Activated naive CD4-positive, alpha-beta T cell treated with Interleukin-2 at 50 U/mL for 16 hours (primary cell): ENCODE measurements around the gene RTN4R.
"Not testable (repeated sequence)": the region's sequence is repeated elsewhere in the genome, so short reads cannot be mapped to it uniquely, and the experiment has no call there.

ENCODE experiments used
- DNase-seq: peaks from one replicate; pipeline ENCODE4 v3.0.0-alpha.2; 2020

The RTN4R gene

DNA sequence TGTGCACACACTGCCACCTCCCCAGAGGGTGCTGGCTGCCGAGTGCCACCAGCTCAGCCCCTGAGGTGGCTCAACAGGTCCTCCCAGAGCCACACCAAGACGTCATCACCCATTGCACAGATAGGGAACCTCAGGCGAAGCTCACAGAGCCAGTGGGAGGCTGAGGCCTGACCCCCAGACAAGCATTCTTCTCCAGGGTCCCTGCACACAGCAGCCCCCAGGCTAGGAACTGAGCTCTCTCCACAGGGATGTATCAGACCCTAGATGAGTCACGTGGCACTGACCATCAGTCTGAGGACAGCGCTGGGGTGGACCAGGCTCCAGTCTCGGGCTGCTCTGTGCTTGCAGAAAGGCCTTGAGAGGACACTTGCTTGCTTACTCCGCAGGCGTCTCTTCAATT is 1.6 kb upstream of the RTN4R start:
- not testable (repeated sequence) for DNase-seq

DNA sequence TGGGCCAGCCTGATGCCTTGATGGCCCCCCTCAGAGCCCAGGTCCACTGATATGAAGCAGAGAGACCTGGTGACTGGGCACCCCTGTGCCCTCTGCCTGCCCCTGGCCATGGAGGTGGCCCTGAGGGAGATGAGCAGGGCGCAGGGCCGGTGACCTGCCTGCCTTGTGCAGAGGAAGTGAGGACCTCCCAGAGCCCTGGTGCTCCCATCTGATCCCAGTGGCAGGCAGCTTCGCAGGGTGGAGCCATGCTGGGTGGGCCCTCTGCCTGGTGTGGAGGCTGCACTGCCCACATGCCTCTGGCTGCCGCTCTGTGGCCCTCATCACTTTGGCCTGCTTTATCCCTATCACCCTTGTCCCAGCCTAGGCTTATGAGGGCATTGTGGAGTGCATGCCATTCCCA is 1.1 kb upstream of the RTN4R start:
- not testable (repeated sequence) for DNase-seq

DNA sequence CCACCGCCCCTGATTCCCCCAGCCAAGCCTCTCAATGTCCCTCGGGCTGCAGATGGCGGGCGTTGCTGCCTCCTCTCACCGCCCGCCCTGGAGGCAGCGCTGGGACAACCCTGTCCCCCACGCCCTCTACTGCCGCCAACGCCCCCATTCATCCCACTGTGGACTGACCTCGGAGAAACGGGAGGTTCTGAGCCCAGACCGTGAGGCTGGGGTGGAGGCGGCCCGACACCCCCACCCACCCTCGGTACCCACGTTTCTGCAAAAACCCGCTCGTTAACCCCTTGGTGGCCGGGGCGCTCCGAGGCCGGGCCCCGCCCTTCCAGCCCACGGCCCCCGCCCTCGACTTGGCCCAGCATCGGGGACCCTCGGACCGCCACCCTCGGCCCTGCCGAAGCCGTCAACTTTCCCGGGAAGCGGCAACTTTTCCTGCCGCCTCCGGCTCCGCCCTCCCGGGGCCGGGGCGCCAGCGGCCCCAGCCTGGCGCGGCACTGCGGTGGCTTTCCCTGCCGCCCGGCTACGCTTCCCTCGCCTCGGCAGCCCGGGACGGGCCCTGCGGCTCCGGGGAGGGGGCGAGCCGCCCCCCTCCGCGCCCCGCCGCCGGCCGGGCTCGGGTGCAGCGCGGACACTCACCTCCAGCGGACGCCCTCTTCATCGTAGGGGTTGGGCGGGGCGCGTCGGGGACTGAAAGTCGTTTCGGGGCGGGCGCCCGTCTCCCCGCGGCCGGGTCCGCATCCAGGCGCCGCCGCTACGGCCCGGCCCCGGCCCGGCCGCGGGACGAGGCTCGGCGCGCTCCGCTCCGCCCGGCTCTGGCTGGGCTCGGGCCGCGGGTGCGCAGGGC is 458 bp downstream of the RTN4R start:
- peak; percentile 16 for DNase-seq

DNA sequence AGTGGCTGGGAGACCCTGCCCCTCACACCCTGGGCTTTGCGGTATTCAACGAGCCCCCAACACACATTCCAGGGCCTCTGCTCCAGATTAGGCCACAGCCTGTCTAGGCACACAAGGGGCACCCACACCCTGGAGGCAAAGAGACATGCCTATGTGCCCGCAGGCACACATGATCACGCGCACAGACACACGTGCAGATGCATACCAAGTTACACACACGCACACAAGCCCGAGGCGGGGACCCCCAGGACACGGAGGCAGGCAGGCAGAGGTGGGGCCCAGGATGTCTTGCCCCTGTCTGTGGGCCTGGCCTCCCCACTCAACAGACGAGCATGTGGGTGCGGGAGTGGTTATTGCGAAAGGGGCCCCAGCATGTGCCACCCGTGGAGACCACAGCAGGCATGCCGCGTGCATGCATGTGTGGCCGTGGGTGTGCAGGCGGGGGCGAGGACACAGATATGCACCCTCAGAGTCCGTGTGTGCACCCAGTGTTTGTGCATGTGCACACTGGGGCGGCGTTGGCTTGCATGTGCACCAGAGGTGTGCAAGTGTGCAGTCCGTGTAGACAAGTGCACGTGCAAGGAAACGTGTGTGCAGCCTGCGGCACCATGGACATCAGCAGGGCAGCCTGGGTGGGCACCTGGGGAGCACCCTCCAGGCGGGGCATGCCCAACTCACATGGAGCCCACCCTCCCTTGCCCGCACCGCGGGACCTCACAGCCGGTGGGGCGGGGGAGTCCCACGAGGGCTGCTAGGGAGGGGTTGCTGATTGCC is 1.3 kb downstream of the RTN4R start:
- not testable (repeated sequence) for DNase-seq

DNA sequence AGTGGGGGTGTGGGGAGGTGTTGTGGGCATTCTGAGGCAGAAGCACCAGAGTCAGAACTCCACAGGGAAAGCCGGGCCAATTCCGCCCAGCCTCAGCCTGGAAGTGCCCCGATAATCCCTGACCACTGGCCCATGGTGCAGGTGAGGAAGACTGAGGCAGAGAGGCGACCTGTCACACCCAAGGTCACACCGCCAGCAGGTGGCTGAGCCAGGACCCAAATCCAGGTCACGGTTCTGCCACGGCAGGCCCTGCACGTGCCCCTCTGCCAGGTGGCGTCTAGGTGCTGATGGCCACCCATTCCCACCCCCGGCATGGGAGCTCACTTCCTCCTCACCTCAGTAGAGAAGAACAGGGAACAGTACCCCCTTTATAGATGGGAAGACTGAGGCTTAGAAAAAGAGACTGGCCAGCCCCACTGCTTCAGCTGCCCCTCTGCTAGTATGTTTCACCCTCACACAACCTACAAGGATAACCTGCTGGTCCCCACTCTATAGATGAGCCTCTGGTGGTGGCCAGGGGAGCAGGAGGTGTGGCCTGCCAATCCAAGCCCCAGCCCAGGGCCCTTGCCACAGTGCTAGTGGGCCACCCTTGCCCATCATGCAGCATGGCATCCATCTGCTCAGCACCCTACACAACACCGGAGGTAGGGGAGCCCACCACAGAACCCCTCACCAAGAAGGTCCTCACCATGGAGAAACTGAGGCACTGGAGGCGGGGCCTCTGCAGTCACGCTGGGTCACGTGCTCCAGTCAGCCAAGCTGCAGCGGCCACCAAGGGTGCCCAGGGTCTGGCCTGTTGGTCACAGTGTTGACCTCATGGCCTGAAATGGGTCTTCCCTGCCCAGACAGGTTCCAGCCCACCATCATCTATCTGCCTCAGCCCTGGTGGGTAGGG is 2.1 kb downstream of the RTN4R start:
- not testable (repeated sequence) for DNase-seq

DNA sequence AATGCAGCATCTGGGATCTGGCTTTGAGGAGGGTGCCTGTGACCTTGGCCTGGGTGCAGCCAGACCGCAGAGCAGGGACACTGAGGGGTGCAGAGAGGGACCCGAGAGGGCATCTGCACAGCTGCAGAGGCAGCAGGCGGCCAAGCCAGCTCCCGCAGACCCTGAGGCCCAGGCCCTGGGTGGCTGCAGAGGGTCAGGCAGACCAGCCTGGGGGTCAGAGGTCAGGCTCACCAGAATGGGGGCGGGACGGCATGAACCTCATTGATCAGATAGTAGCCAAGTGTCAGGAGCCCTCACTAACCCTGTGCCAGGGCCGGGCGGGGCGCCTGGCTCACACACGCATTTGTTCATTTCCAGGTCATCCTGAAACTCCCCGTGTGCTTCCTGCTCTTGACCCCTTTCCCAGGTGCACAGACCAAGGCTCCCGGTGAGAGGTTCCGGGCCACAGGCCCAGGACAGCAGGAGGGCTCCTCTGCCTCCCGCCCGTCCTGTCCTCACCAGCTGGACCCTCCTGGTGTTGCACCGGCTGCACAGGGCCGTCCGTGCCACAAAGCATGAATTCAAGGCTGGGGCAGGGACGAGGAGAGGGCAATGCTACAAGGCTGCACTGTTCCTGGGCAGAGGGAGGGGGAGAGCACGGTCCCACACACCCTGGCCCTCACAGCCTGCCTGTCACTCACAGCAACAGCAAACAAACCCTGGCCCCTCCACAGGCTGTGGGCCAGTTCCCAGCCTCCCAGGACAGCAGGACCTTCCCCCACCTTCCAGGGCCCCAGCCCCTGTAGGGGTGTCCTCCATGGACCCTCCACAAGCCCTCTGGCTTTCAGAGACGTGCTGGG is 3.3 kb downstream of the RTN4R start:
- no peak for DNase-seq

DNA sequence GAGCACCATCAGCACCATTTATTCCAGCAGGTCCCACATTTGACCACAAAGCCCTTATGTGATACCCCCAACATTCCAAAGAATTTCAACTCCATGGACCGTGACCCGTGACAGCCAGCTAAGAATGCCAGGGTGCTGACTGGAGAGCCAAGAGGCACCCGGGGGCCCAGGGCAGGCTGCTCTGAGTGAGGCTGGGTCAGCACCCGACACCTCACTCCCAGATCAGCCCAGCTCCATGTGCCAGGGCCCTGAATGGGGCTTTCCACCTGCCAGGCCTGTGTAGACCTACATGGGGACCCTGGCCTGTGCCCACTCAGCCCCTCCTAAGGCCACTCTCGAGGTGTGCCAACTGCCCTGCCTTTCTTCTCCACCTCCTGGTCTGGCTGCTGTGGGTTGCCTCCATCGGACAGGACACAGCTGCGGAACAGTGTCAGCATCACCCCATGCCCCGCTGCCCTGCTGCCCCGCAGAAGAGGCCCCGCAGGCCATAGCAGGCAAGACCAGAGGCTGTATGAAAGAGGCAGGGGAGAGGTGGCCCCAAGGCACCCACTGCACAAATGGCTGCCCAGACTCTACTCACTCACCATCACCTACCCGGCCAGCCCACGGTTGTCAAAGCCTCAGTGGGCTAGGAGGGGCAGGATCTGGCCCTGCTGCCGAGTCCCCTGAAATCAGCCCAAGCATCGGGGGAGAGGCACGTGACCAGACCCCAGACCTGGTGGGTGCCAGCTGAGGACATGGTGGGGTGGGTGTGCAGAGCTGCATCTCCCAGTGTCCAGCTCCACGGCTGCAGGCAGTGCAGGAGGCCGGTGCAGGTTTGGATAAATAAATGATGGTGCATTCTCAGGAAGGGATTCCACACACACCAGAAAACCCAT is 4.5 kb downstream of the RTN4R start:
- DNase-seq = not testable (repeated sequence)

DNA sequence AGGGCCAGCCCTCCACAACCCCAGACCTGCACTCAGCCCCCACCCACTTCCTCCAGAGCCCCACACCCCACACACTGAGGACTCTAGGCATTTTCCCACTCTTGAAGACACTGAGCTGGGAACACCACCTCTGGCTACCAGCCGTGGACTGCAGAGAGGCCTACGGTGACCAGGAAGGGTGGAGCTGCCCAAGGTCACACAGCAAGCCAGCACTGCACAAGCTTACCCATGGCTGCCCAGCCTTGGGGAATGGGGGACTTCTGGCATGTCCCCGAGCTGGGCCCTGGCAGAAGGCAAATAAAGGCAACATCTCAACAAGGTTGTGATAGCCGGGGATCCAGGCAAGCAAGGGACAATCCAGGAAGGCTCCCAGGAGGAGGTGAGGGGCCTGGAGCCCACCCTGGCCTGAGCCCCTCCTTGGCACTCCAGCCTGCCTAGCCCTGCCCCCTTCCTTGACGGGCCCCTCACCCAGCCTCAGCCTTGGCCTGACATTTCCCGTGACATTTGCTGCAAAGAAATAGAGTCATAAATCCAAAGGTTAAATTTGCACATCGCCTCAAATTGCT is 5.5 kb downstream of the RTN4R start:
- no peak for DNase-seq

DNA sequence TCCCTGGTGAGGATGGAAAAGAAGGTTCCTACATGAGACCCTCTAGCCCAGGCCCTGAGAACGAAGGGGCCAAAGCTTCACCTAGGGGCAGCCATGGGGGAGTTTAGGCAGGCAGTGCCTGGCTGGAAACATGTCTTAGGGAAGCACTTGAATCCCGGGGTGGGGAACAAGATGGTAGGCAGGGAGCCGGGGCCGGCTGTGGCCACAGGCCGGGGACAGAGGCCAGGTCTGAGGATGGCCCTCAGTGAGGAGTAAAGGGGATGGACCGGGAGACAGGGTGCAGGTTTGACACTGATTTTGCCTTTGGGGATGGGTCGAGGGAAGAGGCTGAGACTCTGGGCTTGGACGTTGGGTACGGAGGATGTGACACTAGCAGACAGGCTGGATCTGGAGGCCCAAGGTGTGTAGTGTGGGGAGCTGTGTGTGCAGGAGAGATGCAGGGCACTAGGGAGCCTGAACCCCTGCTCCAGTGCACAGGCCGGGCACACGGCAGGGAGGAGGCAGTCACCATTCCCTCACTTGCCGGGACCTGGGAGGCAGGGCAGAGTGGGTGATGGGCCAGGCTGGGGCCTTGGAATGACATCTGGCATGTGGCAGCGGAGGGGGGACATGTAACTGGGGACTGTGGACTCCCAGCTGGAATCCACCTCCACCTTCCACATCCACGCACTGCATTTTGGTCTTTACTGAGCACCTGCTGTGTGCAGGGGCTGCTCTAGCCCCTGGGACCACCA is 6.1 kb downstream of the RTN4R start:
- no peak for DNase-seq

DNA sequence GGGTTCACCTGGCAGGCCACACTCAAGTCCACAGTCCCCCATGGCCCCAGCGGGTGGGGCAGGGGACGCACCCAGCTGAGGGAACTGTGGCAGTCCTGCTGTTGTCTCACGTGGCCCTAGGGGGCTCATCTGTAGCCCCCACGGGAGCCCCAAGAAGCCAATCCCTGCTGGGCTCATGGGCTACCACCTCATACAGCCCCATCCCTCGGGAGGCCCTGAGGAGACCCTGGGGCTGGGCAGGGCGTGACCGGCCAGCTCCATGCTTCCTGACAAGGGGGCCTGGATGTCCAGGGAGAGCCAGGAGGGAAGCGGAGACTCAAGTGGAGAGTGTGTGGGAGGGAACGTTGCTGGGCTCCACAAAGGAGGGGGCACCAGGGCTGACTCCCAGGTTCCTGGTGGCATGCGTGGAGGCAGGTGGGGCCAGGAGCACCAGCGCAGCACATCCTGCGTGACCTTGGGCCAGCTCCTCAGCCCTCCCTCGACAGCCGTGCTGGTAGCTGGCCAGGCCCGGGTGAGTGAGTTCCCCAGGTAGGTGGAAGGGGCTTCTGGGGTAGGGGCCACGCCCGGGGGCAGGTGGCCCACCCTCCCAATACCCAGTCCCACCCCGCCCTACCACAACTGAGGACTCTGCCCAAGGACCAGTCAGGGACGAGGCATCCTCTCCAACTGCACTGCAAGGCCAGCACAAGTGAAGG is 7.9 kb downstream of the RTN4R start:
- DNase-seq = no peak

DNA sequence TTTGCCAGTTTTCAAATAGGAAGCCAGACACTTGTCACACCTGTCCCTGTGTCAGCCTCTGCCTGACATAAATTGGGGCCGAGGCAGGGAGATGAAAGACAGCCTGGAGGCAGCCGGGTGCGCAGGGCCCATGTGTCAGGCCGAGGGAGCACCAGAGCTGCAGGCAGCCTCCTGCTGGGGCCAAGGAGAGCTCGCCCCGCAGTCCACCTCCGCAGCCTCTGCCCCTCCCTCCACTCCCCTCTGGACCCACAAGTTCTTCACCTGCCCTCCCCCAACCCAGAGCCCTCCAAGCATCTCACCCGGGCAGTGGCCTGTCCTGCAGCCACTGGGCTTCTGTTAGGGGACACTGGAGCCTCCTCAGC is 8.8 kb downstream of the RTN4R start:
- no peak for DNase-seq

DNA sequence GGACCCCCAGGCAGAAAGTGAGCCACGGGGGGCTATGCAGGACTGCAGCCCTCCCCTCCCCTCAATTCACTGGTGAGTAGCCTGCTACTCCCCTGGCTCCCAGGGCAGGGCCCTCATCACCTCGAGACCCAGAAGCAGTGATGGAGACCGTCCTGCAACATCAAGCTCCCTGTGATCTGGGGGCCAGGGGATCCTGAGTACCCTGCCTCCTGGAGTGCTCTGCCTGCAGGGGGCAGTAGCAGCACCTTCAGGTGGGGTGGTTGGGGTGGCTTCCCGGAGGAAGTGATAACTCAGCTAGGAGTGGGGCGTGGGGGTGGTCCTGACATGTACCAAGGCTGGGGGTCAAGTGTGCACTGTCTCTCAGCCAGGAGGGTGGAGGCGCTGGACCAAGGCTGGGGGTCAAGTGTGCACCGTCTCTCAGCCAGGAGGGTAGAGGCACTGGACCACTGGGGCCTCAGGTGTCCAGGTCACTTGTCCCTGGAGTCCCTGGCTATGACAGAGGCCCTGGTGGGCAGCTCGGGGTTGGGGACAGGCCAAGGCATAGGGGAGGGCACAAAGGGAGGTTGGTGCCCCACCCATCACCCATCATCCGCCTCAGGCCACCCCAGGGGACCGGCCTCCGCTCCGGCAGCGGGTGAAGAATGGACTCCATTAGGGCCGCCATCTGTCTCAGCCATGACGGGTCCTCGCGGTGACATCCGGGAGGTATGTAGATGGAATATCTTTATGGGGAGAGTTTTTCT is 9.4 kb downstream of the RTN4R start:
- peak; percentile 20 for DNase-seq

DNA sequence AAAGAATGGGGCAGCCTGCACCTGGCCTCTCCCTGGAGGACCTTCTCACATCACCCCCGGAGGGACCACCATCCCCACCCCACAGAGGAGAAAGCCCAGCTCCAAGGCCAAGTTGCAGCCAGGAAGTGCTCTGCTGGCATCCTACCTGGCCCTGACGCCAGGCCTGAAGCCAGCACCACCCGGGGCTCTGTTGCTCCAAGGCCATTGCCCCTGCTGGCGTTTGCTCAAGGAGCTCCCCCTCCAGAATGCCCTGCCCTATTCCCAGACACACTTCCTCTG is 10.2 kb downstream of the RTN4R start:
- DNase-seq = no peak

DNA sequence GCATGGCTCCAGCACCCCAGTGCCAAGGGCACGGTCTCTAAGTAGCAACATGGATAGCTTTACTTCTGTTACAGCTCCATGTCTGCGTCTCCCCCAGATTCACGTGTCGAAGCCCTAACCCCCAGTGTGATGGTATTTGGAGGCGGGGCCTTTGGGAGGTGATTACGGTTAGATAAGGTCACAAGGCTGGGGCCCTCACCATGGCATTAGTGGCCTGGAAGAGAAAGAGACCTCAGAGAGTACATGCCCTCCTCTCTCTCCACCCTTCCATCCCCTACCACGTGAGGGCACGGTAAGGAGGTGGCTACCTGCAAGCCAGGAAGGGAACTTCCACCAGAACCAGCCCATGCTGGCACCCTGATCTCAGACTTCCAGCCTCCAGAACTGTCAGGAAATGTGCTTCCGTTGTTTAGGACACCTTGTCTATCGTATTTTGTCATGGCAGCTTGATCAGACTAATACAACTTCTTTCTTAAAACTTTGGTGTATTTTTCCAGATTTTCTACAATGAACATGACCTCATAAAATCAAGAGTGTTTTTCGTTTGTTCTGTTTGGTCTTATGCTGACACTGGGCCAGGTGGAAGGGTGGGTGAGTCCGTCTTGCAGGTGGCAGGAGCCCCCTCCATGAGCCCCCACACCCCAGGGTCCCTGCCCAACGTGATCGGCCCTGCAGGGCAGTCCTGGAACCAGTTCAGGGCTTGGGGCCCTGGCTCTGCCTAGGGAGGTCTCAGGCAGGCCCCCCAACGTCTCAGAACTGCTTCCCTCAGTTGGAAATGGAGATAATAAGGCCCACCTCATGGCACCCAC is 10.7 kb downstream of the RTN4R start:
- DNase-seq = no peak

DNA sequence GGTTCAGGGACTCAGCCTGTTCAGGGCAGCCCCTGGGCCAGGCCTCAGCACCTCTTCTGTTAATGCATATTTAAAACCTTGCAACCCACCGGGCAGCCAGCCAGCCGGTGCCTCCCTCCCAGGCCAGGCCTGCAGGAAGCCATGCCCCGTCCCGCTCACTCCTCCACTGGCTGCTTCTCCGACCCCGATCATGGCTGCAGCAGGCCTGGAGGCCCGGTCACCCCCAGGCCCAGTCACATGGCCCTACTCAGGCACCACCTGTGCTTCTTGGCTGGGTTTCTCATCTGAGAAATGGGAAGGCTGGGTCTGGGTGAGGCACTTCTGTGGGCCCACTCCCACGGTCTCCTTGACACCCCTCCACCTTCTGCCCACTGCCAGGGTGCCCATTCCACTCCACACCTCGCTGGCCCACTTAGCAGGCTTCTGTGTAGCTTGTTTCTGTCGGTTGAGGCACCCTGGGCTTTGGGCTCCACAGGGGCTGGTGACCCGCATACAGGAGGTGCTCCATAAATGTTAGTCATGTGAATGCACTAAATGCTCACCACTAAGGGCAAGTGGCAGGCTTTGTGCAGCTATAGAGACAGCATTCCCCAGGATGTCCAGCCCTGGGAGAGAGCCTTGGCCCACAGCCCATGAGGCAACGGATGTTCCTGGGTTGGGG is 11.4 kb downstream of the RTN4R start:
- no peak for DNase-seq

DNA sequence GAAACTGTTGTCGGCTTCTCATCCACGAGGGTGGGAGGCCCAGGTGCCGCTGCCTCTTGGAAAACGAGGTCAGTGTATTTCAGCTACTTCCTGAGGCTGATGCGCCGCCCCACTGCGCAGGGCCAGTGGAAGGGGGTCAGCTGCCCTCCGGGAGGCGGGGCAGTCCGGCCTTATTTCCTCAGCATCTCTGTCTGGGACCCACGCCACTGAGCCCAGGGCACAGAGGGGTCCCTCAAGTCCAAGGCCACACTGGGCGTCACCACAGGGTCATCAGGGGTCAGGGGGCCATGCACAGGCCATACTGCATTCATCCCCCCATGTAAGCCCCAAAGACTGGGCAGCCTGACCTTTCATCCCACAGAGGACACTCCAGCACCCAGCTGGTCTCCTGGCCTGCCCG is 12.1 kb downstream of the RTN4R start:
- no peak for DNase-seq
